Glomerular visceral epithelial cell (primary cell): ENCODE data around the gene PSD4.

Source experiments
- DNase-seq: peaks from one replicate; pipeline ENCODE4 v3.0.0-alpha.2; 2016; ENCODE audit errors: extremely low spot score

PSD4 gene

DNA sequence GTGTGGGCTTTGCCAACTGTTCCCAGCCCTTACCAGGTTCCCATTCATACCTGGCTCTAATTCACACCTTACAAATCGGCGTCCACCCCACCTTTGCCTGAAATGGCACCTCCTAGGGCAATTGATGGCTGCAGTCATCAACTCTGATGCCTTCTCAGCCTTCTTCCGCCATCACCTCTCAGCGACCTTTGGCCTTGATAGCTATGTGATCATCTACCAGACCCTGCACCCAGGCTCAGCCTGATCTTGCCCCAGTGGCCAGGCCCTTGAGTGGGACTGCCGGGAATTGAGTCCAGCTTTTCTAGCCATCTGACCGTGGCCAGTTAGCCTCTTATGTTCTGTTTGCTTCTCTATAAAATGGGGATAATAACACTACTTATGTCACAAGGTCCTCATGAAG lies 32.5 kb downstream of the PSD4 start:
- no peak for DNase-seq

- DNase-seq = no peak
These were observed 33.2 kb downstream of the PSD4 start for GRCh38 chr2:113207021-113207420.

DNA sequence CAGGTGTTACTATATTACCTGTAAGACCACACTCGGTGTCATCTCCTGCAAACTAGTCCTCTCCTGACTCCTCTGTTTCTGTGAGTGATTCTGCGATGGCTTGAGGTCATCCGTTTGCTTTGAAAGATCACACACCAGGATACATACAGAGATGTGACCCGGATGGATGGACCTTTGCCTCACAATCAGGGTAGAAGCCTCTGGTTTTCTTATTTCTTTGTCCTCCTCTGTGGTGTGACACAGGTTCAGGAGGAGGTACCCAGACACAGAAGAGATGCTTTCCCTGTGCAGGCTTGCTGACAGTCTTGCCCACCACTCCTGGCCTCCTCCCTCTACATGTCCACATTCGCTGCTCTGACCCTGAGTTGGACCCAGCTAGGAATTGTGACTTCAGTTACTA lies 34.6 kb downstream of the PSD4 start:
- no peak for DNase-seq

DNA sequence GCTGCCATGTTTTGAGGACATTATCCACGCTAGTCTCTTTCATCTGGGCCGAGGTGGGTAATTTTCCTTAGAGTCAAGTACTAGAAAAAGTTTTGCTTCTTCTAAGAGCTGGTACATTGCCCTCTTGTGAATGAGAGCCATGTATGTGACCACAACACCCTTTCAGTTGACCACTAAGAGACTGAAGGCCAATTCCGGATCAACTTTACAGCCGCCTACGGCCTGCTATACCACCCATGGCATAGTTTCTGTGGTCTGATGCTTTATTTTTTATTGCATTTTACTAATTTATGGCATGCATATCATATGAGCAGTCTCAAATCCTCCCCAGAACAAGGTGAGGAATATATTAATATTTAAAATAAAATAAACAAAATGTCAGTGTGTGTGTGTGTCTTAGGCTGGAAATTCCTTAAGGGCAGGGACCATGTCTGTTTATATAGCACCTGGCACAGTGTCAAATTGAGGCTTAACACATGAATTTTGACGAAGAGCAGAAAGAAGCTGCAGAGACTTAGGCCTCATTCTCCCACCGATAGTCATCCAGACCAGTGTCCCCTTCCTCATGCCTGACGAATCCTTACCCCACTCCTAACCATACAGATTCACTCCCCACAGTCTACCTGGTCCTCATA lies 35.4 kb downstream of the PSD4 start:
- DNase-seq = peak; percentile 94

DNA sequence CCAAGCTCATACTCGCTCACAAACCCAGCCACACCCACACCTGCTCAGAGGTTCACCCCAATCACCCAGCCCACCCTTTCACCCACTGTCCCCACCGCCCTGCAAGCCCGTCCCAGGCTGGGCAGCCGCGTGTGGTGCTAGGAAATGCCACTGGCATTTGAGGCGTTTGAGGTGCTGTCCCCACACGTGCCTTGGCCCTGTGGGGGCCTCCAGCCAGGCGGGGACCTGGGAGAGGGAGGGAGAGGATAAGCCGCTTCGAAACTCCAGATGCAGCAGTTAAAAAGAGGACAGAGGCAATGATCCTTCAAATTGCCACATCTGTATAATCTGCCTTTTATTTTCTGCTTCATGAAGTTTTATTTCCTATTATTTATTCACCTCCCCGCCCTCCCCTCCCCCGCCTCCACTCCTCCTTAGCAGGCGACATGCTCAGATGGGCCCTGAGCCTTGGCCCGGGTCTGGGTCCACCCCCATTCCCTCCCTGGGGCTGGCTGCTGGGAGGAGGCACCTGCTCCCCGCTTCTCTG lies 35.9 kb downstream of the PSD4 start:
- DNase-seq = no peak

DNA sequence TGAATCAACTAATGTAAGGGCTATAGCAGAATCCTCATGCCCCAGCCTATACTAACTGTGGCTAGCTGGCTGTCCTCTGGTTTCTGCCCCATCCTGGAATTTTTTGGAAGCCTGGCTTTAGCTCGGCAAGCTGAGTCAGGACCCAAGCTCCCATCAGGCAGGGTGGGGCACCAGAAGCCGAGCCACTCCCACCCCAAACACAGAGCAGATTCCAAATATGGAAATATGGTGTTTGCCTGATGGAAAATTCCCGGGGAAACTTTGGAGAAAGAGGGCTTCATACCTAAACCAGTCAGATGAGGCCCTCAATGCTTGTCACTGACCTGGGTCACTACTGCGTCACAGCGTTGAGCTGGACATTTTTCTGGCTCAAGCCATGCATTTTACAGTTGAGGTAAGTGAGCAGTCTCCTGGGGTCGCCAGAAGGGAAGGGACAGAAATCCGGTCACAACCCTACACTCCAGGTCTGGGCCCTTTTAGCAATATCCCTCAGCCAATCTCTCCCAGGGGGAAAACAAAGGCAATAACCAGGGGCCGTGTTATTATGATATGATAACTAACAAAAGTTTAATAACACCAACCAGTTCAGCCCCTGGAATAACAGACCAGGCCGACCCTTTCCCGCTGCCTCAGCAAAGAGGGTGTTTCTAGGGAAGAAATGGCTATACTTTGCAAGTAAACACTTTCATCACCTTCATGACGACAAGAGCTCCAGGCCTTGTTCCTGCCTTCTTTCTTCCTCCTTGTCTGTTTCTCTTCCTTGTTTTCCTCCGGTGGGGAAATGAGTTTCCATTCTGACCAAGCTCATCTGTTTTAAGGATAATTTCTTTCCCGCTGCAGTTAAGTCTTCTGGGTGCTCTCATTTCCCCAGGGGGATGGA lies 37.7 kb downstream of the PSD4 start:
- no peak for DNase-seq

GRCh38 chr2:113212245-113213060 lies 38.7 kb downstream of the PSD4 start:
- peak; percentile 69 for DNase-seq

GRCh38 chr2:113213061-113213930 lies 39.5 kb downstream of the PSD4 start:
- DNase-seq = no peak

DNA sequence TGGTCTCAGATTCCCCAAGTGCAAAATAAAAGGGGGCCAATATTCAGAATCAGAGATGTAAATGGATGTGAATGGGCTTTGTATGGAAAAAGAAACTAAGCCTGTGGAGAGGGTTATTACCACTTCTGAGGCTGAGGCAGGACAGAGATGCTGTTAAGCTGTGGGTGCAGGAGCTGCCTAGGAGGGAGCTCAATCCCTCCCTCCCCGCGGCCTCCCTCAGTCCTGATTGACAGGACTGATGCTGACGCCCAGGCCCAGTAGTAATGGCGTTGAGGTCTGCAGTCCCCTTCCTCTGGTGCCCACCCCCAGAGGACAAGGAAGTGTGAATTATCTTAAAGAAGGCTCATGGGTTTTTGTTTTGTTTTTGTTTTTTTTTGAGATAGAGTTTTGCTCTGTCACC lies 40.4 kb downstream of the PSD4 start:
- DNase-seq = no peak

- DNase-seq = no peak
These were observed 41.3 kb downstream of the PSD4 start for GRCh38 chr2:113215056-113215455.

GRCh38 chr2:113216321-113216720 lies 42.5 kb downstream of the PSD4 start:
- no peak for DNase-seq

DNA sequence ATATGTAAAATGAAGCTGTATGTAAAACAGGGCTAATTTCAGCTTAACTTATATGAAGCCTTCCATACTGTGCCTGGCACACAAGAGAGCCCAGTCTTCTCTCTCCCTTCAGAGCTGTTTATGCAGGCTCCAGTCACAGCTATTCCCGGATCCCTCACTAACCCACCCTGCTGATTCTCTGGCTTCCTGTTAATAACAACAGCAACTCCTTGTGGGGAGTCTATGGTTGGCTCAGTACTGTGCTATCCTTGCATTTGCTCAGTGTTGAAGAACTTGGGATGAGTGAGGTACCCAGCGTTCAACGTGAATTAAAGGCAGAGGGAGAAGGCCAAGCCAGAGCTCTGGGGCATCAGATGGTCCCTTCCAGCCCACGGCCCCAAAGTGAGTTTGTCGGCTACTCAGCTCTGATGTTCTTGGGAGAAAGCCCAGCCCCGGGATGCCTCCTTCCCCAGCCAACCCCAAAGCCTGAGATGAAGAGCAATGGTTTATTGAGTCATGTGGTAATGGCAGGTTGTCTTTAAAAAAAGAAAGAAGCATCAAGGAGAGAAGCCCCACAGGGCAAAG lies 43.2 kb downstream of the PSD4 start:
- DNase-seq = no peak

DNA sequence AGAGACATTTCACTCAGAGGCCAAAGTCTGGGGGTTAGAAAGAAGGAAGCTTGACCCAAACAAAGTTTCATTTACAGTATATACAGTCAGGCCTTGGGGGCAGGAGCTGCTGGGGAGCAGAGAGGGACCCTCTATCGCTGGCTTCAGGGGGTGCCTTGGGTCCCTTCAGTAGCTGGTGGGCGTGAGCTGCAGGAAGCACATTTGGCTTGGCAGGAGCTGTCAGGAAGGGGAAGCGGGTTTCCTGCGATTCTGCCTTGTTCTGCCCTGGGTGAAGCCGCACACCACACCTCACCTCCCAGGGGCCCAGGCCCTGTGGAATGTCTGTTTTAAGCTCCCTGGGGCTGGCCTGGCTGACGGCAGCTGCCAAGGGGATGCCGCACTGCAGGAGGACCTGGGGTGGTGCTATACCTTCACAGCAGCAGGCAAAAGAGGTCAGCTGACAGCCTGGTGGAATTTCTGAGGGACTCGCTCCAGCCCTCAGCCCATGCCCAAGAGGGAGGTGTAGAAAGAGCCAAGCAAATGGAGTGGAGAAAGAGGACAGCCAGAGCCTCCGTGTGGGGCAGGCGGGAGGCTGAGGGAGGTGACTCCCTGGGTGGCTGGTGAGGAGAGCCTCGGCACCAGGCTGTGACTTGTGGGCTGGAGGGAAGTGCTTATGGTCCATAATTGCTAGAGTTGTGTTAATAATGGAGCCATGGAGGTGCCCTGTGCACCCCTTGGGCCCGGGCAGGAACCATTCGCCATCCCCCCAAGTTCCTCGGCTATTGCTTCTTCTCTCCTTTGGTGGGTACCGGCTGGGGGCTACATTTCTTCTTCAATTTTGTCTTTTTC lies 43.9 kb downstream of the PSD4 start:
- peak; percentile 78 for DNase-seq

GRCh38 chr2:113218283-113219091 lies 44.7 kb downstream of the PSD4 start:
- peak; percentile 97 for DNase-seq

DNA sequence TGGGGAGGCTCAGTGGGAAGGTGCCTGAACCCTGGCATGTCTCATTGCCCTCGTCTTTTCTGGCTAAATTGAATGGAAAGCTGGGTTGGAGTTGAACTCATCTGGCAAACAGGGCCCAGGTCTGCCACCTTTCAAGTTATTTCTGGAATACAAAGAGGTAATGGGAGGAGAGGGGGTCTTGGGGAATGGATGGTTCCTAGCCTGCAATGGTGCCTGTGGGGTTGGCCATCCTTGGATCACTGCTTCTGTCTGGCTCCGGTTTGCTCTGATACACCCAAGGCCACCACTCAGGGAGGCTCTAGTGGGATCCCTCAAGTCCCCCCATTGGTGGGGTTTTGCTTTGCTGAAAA lies 45.3 kb downstream of the PSD4 start:
- no peak for DNase-seq

DNA sequence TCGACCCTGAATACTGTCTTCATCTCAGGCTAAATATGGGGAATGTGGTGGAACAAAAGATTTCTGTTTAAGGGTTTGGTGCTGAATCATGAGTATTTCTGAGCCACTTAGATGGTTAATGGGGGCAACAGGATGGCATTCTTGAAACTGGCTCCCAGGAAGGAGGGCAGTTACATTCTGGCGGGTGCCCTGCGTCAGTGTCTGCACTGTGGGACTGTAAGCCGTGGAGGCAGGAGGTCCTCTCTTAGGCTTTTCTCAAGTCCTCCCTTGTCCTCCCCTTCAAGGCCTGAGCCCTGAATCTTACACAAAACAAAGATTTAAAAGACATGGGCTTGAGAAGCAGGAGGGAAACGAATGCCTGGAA lies 45.7 kb downstream of the PSD4 start:
- DNase-seq = no peak

DNA sequence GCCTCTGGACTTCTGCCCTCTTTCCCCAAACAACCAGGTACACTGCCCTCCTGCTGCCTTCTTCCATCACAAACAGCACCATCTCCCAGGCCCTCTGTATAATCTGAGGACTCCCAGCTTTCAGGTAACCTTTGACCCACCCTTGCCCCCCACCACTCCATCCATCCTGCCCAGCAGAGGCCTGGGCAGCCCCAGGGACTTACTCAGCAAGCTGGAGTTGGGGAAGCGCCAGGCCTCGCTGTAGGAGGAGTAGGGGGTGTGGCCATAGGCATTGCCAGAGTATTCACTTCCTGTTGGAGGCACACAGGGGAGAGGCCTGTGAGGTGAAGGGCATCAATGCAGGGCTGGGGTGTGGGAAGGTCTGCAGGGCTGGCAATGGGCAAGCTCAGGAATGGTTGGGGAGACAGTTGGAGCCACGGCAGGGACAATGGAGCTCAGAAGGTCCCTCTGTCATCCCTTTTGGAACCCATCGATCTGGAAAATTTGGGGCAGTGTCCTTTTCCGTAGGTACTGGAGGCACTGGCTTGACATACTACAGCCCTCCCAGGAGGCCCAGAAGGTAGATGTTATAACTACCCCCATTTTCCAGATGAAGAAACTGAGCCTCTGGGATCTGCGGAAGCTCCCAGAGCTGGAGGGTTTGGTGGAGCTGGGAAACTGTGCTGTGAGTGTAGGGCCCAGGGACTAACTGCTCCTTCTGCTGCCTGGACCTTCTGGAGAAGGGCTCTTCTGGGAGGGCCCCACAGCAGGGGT lies 46.3 kb downstream of the PSD4 start:
- DNase-seq = peak; percentile 84

- DNase-seq = no peak
These were observed 47.4 kb downstream of the PSD4 start for GRCh38 chr2:113220970-113221708.
